ENCODE measurements around the gene MED10.

Gene MED10

GRCh38 chr5:6398570-6399230 lies 20.4 kb upstream of the MED10 start:
- no peak for DNase-seq (ENCODE audit: low read depth)

DNA sequence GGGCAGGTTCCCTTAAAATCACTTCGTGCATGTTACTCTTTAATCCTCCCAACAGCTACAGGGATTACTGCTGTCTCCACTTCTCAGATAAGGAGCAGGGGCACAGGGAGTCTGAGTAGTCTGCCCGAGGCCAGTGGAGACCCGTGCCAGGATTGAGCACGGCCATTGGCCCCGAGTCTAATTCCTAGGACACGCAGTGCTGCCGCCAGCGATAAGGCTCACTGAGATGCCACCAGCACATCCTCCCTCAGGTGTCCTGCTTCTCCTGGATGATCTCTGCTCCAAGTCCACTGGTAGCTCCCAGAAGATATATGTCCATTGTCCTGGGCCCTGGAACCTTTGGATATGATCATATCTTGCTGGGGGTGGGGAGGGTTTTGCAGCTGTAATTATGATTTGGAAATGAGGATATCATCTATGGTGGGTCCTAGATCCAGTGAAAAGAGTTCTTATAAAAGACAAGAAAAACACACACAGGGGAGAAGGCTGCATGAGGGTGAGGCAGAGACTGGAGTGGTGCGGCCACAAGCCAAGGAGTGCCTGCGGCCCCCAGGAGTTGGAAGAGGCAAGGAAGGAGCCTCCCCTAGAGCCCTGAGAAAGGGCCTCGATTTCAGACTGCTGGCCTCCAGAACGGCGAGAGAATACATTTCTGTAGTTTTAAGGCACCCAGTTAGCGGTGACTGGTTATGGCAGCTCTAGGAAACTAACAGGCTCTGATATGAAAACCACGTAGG lies 19.4 kb upstream of the MED10 start:
- DNase-seq (ENCODE audit: low read depth), result no peak

DNA sequence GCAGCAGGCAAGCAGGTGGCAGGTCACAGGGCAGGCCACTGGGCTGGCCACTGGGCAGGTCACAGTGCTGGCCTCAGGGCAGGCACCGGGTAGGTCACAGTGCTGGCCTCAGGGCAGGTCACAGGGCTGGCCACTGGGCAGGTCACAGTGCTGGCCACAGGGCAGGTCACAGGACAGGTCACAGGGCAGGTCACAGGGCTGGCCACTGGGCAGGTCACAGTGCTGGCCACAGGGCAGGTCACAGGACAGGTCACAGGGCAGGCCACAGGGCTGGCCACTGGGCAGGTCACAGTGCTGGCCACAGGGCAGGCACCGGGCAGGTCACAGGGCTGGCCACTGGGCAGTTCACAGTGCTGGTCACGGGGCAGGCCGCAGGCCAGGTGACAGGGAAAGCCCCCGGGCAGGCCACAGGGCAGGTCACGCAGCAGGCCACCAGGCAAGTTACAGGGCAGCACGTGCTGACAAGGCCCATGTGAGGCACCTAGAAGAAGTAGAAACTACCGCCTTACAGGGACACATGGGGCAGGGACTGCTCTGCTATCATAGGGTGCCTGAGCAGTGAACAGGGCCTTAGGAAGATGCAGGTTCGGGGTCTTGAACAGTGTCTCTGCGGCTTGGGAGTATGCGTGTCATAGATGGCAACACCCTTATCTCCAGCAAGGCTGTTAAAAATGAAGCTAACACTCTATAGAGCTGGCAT lies 18.6 kb upstream of the MED10 start:
- no peak for DNase-seq (ENCODE audit: low read depth)

- DNase-seq (ENCODE audit: low read depth), result no peak
These were observed 17.7 kb upstream of the MED10 start for GRCh38 chr5:6396043-6396442.

GRCh38 chr5:6395621-6396020 lies 17.3 kb upstream of the MED10 start:
- no peak for DNase-seq (ENCODE audit: low read depth)

DNA sequence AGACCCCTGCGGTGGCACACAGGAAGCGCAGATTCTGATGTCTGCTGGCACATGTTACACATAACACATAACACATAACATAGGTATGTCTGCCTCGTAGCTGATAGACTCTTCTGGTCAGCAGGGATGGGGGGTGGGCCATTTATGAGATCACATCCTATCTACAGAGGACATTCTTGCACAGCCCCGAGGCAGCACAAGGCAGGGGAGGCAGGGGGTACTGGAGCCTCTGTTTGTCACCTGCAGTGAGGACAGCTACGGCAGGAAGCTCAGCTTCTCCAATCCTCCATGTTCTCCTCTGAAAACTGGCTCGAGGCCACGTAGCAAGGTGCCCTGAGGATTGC lies 16.7 kb upstream of the MED10 start:
- no peak for DNase-seq (ENCODE audit: low read depth)

DNA sequence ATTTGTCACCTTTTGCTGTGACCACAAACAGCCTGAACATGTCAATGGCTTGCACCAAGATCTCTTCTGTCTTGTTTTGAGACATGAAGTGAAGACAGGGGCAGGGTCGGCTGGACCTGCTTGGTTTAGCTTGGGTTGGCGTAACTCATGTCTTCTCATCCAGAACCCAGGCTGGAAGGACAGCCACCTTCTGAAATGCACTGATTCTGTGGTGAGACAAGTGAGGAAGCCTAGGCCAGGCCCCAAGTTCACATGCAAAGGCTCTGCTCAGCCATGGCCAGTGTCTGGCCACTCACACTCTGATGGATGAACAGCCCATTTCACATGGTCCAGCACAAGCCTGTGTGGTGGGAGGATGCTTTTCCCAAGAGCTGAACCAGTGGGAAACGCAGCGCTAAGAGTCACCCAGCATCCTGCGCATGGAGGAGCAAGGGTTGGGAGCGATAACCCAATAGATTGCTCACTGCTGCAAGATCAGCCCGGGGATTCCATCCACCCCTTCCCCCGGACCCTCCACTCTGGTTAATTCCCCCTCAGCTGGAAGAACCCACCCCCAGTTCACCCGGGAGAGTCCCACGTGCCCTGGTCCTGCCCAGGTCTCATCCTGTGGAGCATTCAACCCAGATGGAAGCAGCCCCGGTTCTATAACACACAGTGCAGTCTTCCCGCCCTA lies 16.2 kb upstream of the MED10 start:
- no peak for DNase-seq (ENCODE audit: low read depth)

GRCh38 chr5:6393596-6394194 lies 15.3 kb upstream of the MED10 start:
- no peak for DNase-seq (ENCODE audit: low read depth)

DNA sequence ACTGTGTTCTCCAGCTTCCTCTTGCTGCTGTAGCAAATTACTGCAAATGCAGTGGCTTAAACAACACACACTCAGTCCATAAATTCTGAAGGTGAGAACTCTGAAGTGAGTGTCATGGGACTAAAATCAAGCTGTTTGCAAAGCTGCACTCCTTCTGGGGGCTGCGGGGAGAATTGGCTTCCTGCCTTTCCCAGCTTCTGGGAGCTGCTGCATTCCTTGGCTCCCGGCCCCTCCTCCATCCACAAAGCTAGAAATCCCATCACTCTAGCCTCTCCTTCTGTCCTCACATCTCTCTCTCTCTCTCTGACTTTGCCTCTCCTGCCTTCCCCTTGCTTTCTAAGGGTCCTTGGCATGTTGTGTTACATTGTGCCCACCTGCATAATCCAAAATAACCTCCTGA lies 14.2 kb upstream of the MED10 start:
- DNase-seq (ENCODE audit: low read depth), result no peak

- no peak for DNase-seq (ENCODE audit: low read depth)
These were observed 12.8 kb upstream of the MED10 start for GRCh38 chr5:6391151-6391550.

DNA sequence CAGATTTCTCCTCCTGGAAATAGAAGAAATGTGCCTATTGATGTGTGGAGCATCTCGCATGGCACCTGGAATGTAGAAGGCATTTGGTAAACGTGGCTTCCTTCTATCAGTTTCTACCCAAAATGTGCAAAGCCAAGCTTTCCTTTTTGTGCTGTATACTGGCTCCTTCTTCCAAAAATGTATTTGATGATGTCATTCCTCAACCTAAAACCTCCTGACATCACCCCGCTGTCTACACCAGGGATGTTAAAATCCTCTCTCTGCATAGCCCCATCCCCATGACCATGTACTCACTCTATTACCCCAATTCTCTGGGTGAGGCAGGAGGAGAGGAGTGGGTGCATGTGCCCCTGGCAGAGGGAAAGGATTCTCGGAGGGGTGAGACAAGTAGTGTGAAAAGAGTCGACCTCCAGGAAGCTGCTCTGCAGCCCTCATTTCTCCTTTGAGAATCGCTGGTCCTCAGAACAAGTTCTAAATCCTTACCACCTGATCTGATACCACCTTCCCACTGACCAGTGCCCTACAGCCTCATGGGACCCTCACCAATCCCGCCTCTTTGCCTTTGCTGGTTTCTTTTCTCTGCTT lies 11.7 kb upstream of the MED10 start:
- DNase-seq (ENCODE audit: low read depth), result no peak

DNA sequence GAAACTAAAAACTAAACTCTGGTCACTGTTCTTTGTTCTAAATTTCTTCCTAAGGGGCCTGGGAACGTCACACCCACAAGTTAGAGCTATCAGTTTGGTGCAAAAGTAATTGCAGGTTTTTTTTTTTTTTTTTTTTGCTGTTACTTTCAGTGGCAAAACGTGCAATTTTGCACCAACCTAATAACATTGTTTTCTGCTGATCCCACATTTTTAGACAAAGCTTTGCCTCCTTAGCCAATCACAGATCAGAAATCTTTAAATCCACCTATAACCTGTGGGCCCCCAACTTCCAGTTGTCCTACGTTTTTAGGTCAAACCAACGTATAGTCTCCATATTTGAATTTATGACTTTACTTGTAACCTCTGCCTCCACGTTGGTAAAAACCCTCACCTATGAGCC lies 11.1 kb upstream of the MED10 start:
- no peak for DNase-seq (ENCODE audit: low read depth)

DNA sequence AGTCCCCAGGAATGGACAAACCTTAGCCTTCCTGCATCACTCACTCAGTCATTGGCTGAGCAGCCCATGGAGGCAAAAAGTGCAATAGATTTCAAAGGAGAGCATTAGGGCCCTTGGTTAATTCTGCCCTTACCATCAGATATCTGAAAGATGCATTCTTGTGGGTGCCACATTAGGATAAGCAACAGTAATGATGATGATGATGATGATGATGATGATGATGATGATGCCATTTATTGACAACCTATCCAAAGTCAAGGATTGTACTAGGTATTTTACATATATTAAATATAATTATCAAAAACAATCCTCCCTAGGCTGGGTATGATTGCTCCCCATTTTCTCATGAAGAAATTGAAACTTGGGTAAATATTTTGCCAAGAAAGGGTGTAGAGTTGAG lies 9.6 kb upstream of the MED10 start:
- DNase-seq (ENCODE audit: low read depth), result no peak

- no peak for DNase-seq (ENCODE audit: low read depth)
These were observed 7.9 kb upstream of the MED10 start for GRCh38 chr5:6386271-6386670.

GRCh38 chr5:6384856-6385255 lies 6.5 kb upstream of the MED10 start:
- no peak for DNase-seq (ENCODE audit: low read depth)

DNA sequence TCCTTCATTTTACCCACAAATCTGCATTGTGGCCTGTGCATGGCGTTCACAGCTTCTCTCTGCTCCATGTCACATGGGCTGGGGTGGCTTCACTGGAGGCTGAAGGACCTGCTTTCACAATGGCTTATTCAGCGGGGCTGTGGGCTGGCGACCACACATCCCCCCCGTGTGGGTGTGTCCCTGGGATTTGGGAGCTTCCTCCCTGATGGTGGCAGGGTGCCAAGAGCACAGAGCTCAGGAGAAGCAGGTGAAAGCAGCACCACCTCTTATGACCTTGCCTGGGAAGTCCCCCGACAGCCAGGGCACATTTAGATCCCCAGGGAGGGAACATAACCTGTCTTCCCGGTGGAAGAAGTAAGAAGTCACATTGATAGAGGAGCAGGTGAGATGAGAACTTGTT lies 5.0 kb upstream of the MED10 start:
- DNase-seq (ENCODE audit: low read depth), result no peak

DNA sequence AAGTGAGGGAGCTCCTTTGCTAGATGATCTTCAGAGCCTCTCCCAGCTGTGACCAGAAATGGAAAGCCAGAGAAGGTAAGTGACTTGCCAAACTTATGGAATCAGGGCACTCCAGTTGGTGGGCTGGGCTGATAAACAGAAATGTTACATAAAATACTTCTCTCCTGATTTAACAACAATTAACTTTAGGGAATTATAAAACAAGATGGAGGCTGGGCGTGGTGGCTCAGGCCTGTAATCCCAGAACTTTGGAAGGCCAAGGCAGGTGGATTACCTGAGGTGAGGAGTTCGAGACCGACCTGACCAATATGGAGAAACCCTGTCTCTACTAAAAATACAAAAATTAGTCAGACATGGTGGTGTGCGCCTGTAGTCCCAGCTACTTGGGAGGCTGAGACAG lies 899 bp upstream of the MED10 start:
- DNase-seq (ENCODE audit: low read depth), result no peak

DNA sequence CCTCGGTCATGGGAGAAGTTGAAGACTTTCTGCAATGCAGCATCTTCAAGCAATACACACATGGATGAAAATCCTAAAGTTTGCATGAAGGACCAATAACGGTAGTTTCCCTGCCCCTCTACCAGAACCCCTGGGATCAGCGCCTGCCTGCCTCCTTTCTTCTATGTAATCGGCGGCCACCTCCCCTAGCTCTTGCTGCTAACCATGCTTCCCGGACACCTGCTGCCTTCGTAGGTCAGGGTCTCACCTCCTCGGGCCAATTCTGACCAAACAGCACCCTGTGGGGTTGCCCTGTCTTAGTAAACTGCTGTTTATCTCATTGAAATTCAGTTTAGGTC lies 388 bp upstream of the MED10 start:
- no peak for DNase-seq (ENCODE audit: low read depth)

- no peak for DNase-seq (ENCODE audit: low read depth)
These were observed 804 bp downstream of the MED10 start for GRCh38 chr5:6377582-6377904.

- DNase-seq (ENCODE audit: low read depth), result no peak
These were observed 1.3 kb downstream of the MED10 start for GRCh38 chr5:6376974-6377520.

DNA sequence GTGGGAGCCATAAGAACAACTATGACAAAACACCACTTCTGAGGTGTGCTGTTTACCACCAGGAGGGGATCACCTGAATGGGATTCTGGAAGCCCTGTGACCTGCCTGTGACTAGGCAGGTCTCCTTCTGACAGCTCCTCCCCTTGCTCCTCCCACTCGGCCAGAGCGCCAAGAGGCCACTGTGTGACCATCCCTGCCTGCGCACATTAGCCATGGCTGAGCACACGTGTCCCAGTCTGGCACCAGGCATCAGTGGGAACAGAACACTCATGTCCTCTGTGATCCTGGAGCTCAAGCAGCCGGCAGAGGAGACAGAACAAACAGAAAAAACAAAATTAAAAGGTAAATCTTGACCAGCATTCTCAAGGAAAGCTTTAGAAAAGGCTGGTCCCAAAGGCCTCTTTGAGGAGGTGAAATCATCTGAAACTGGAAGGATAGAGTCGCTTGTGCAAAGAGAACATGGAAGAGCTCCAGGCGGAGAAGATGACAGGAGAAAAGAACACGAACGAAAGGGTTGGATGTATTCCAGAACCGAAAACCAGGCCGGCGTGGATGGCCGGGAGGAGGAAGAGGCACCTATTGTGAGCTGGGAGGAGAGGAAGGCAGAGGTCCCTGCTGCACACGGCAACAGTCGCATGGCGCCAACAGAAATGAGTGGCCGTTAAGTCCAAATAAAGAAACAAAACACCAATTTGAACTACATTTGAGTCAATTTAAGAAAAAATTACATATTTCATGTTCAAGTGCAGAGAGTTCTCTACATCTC lies 5.1 kb downstream of the MED10 start:
- no peak for DNase-seq (ENCODE audit: low read depth)
